K562 (cell line): ENCODE data around the gene STUM. TPM values are rescaled to one million over a fixed set of nuclear protein-coding genes. Genes with fewer than 3 reads are reported as not detected.

Source experiments
- ATAC-seq: fragments of 200-7000 bp; cut with Tn5 transposase; 3 replicates; pipeline ENCODE4 v1.9.1; 2020; ENCODE audit warnings: moderate library complexity
- BruUV-seq: library from RNA; stranded (reverse); fragments of 400-500 nt; replicated peaks from 2 replicates; lab custom pipeline; 2021; lab: Mats Ljungman, UMichigan
- CTCF ChIA-PET: fragments of 300-600 bp; formaldehyde crosslinking; extraction: SDS; loops from one replicate; lab custom pipeline; 2021; ENCODE audit warnings: low intra/inter-chr PET ratio; lab: Yijun Ruan, JAX
- POLR2A ChIA-PET: fragments of 300-600, 350-650 bp; sonication (Branson Sonifier 250); formaldehyde crosslinking; extraction: SDS; loops from one replicate; lab custom pipeline; 2021; ENCODE audit warnings: antibody characterized with exemption, inconsistent platforms; lab: Yijun Ruan, JAX
- DNase-seq, 4 experiments: peaks; one replicate each; pipeline versions ENCODE4 v3.0.0 to v3.0.0-alpha.2; 2011 to 2018; ENCODE audit warnings: low spot score in 3 of 4, mixed read lengths in 3 of 4; ENCODE audit errors: extremely low read depth in 1 of 4
- FAIRE-seq: peaks from 2 replicates; lab custom pipeline; 2011; peaks lifted over from hg19 to GRCh38; lab: Jason Lieb, UNC
- H2AFZ ChIP-seq: 2 replicates; pipeline ENCODE4 v1.6.0; 2011; ENCODE audit warnings: low read depth, low read length, control low read depth, inconsistent platforms
- H3K27ac ChIP-seq: fragments of 200-600 bp; 3 replicates; pipeline ENCODE4 v1.8.0; 2011; ENCODE audit warnings: low read depth, mild to moderate bottlenecking, control low read depth, inconsistent platforms, low read length, moderate library complexity, mixed read lengths; ENCODE audit errors: extremely low read depth
- H3K27me3 ChIP-seq, 2 experiments: fragments of 300-600 bp in 1 of 2; 2 replicates in 1 of 2; 3 replicates in 1 of 2; pipeline versions ENCODE4 v1.6.0 to v1.8.0; 2011; ENCODE audit warnings: inconsistent platforms in 2 of 2, low read length in 2 of 2, mild to moderate bottlenecking in 1 of 2, mixed read lengths in 1 of 2, moderate library complexity in 1 of 2; ENCODE audit not compliant: control insufficient read depth in 2 of 2, insufficient read depth in 2 of 2
- H3K36me3 ChIP-seq: fragments of 300-600 bp; 3 replicates; pipeline ENCODE4 v1.8.0; 2011; ENCODE audit warnings: mild to moderate bottlenecking, low read length, inconsistent platforms; ENCODE audit not compliant: control insufficient read depth, insufficient read depth
- H3K4me1 ChIP-seq, 2 experiments: fragments of 200-600 bp in 1 of 2; replicated peaks in 1 of 2; 2 replicates in 1 of 2; 3 replicates in 1 of 2; pipeline versions ENCODE4 v1.5.1 to v1.8.0; 2011; ENCODE audit warnings: inconsistent platforms in 2 of 2, low read length in 2 of 2, mild to moderate bottlenecking in 1 of 2, mixed read lengths in 1 of 2, moderate library complexity in 1 of 2; ENCODE audit not compliant: control insufficient read depth in 2 of 2, insufficient read depth in 2 of 2
- H3K4me2 ChIP-seq: 2 replicates; pipeline ENCODE4 v1.6.1; 2011; ENCODE audit warnings: low read length, control low read depth, inconsistent platforms, mixed read lengths; ENCODE audit not compliant: insufficient read depth
- H3K4me3 ChIP-seq: fragments of 200-600 bp; sonication (generic), shearing (Covaris generic); 2 replicates; pipeline ENCODE4 v1.5.1; 2016; ENCODE audit warnings: control low read depth, inconsistent platforms
- H3K79me2 ChIP-seq: fragments of 200-600 bp; 3 replicates; pipeline ENCODE4 v1.8.0; 2011; ENCODE audit warnings: low read length, inconsistent platforms; ENCODE audit not compliant: control insufficient read depth, insufficient read depth
- H3K9ac ChIP-seq, 2 experiments: 2 replicates each; pipeline versions ENCODE4 v1.6.0 to v1.6.1; 2011; ENCODE audit warnings: low read depth in 2 of 2, low read length in 2 of 2, control low read depth in 1 of 2, inconsistent platforms in 1 of 2, mild to moderate bottlenecking in 1 of 2, mixed read lengths in 1 of 2; ENCODE audit not compliant: insufficient read depth in 1 of 2
- H3K9me1 ChIP-seq: one replicate; pipeline ENCODE4 v1.6.0; 2011; ENCODE audit warnings: inconsistent platforms, mild to moderate bottlenecking, low read length, moderate library complexity; ENCODE audit not compliant: control insufficient read depth, insufficient read depth
- H3K9me3 ChIP-seq: replicated peaks from 2 replicates; pipeline ENCODE4 v1.5.1; 2011; ENCODE audit warnings: low read depth, low read length, inconsistent platforms; ENCODE audit not compliant: control insufficient read depth, insufficient read depth
- H4K20me1 ChIP-seq: replicated peaks from 2 replicates; pipeline ENCODE4 v1.6.1; 2011; ENCODE audit warnings: low read length, inconsistent platforms, mixed read lengths; ENCODE audit not compliant: control insufficient read depth, insufficient read depth
- ATF7 ChIP-seq: fragments of 450-650 bp; IDR thresholded peaks from 2 replicates; pipeline ENCODE4 v1.7.1; 2014; ENCODE audit warnings: mild to moderate bottlenecking, moderate library complexity
- GTF2F1 ChIP-seq: IDR thresholded peaks from 2 replicates; pipeline ENCODE4 v1.6.1; 2011; ENCODE audit warnings: low read depth, low read length, improper control_type of control experiment
- HDAC1 ChIP-seq, 2 experiments: fragments of 450-650 bp; IDR thresholded peaks; 2 replicates each; pipeline ENCODE4 v1.6.1; 2016 to 2017; ENCODE audit warnings: inconsistent platforms in 1 of 2, mild to moderate bottlenecking in 1 of 2, moderate library complexity in 1 of 2
- KLF6 ChIP-seq: fragments of 250-450 bp; sonication (Bioruptor Pico); IDR thresholded peaks from 2 replicates; pipeline ENCODE4 v1.4.0; 2020; ENCODE audit warnings: mild to moderate bottlenecking, moderate library complexity, borderline replicate concordance
- STAG1 ChIP-seq: sonication (generic); formaldehyde crosslinking; IDR thresholded peaks from 2 replicates; pipeline ENCODE4 v1.5.0; 2020; ENCODE audit warnings: missing genetic modification reagents, borderline replicate concordance
- ZNF24 ChIP-seq: fragments of 450-650 bp; IDR thresholded peaks from 2 replicates; pipeline ENCODE4 v1.6.1; 2016
- ZNF77 ChIP-seq: fragments of 250-450 bp; sonication (Bioruptor Pico); IDR thresholded peaks from 2 replicates; pipeline ENCODE4 v1.5.0; 2020
- WGBS: fragments of 100-300 bp; shearing (Covaris generic); methylation state at CpG from one replicate; pipeline ENCODE4 v1.1.6; 2016; ENCODE audit warnings: low coverage, mixed read lengths; ENCODE audit not compliant: insufficient coverage; ENCODE audit errors: missing lambda C conversion rate; 5-methylcytosine and 5-hydroxymethylcytosine counted together
- in situ Hi-C: fragments of 300-500 bp; cut with MboI; formaldehyde crosslinking; loops from 4 replicates; pipeline ENCODE4 v1.15.0; 2018; ENCODE audit warnings: inconsistent platforms, mixed read lengths
- intact Hi-C: fragments of 100-400 bp; cut with micrococcal nuclease; formaldehyde crosslinking; loops from 2 replicates; pipeline ENCODE4 v1.14.2; 2022
- polyA plus RNA-seq, 8 experiments: library from polyadenylated mRNA; depleted of rRNA in 4 of 8; stranded (reverse) in 5 of 8; unstranded in 3 of 8; fragments of >200 nt; fragmentation: Nextera tagmentation in 2 of 8; fragmentation: Illumina TruSeq in 1 of 8; extraction: Ambion mirVana in 2 of 8; extraction: Trizol in 1 of 8; gene quantifications; 2 replicates each; pipeline versions ENCODE4 v1.2.1 to v1.2.3, GENCODE V29; 2011 to 2014; ENCODE audit warnings: inconsistent platforms in 1 of 8, missing spikeins in 1 of 8
- total RNA-seq, 7 experiments: library from RNA; depleted of rRNA in 6 of 7; stranded (reverse); fragments of >200 nt in 6 of 7; fragmentation: Illumina TruSeq in 2 of 7; extraction: Trizol in 2 of 7; gene quantifications; 2 replicates each; pipeline versions ENCODE4 v1.2.1 to v1.2.3, GENCODE V29; 2011 to 2021; ENCODE audit warnings: low replicate concordance in 1 of 7
- TF ChIP-seq, protein P1 (sequence below): sonication (generic); formaldehyde crosslinking; IDR thresholded peaks from 2 replicates; pipeline ENCODE4 v1.9.0; 2022; ENCODE audit warnings: mild to moderate bottlenecking, missing genetic modification reagents
- TF ChIP-seq, protein P2 (sequence below), 3 experiments: IDR thresholded peaks in 2 of 3; conservative IDR thresholded peaks in 1 of 3; 2 replicates each; pipeline ENCODE4 v1.5.1; 2011 to 2012; ENCODE audit warnings: low read length in 3 of 3, mild to moderate bottlenecking in 3 of 3, control low read depth in 2 of 3, improper control_type of control experiment in 1 of 3, inconsistent platforms in 1 of 3, low read depth in 1 of 3, mixed read lengths in 1 of 3, moderate library complexity in 1 of 3; ENCODE audit not compliant: insufficient read depth in 2 of 3

The STUM gene
- total and polyA plus RNA-seq, 9 of the 15 experiments (the other 6 are each of a cell fraction or from before 2014, with no cell fraction given), result not detected

- ChIA-PET CTCF (no interaction called here), POLR2A (interaction anchor here (0.8 kb wide), 1 partner anchor 98 kb away, joined by 3 read pairs; no protein-coding TSS in a partner anchor)
- Histone ChIP-seq H3K36me3 (no peaks in the 10 kb centered on the region), H3K4me1 (no peaks in the 10 kb centered on the region), H3K79me2 (no peaks in the 10 kb centered on the region), H3K4me2 (no peak overlapping the region), H3K9me3 (peaks cover 2% of the 10 kb centered on the region), H2AFZ (no peak overlapping the region), H3K9ac (no peak overlapping the region), H3K27me3 (peaks cover 3 to 36% of the 10 kb centered on the region in 2 experiments; a peak in 3 of 5 replicates), H3K9me1 (no peaks in the 10 kb centered on the region), H3K4me3 (no peak overlapping the region), H3K27ac (no peak overlapping the region), H4K20me1 (no peaks in the 10 kb centered on the region)
- no peak for FAIRE-seq
- WGBS, result 0% methylated on average over 5 of the region's 5 CpGs
- in situ Hi-C loops (no loop called here), intact Hi-C loops (loop anchor here (5.0 kb wide), 1 partner anchor 432 kb away; no protein-coding TSS in a partner anchor)
- no peak for ATAC-seq
- DNase-seq, result no peak
- TF ChIP-seq KLF6 (CRISPR knock-in tag) (no peak), ZNF77 (CRISPR knock-in tag) (no peak), ATF7 (no peak), HDAC1 (IDR thresholded peaks at IDR 0.05) (no peak)
- BruUV-seq, result no TSS peak
These were observed 76.0 kb downstream of the STUM start for GRCh38 chr1:226624526-226624925.

DNA sequence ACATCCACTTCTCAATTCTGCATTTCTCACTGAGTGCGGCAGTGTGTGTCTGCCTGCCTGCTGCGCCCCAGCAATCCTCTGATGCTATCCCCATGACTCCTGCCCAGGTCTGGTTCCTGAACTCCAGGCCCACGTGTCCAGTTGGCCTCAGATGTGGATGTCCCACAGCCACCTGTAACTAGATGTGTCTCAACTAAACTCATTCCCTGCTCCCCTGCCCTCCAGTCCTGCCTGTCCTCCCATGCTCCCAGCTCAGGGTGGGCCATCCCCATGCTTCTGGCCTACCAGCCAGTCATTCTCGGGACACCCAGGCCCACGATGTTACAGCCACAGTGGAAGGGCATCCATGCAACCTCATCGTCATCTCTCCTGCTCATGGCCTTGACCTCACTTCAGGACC is 76.8 kb downstream of the STUM start:
- intact Hi-C loops, result no loop called here
- Histone ChIP-seq H3K9ac (no peak overlapping the region), H3K79me2 (no peaks in the 10 kb centered on the region), H3K4me1 (no peaks in the 10 kb centered on the region), H2AFZ (no peak overlapping the region), H3K9me1 (no peaks in the 10 kb centered on the region), H3K9me3 (peaks cover 2% of the 10 kb centered on the region; the same call in 1 of the 2 replicates), H3K4me2 (no peak overlapping the region), H3K27ac (no peak overlapping the region), H4K20me1 (0 out of 2 replicates have a peak, but pooled peaks cover 5% of the 10 kb centered on the region), H3K27me3 (peaks cover 3 to 43% of the 10 kb centered on the region in 2 experiments; a peak in 3 of 5 replicates), H3K4me3 (no peak overlapping the region), H3K36me3 (no peaks in the 10 kb centered on the region)
- ATAC-seq, result no peak
- ChIA-PET CTCF (interaction anchor here (0.5 kb wide), 1 partner anchor 171 kb away, joined by 3 read pairs; no protein-coding TSS in a partner anchor), POLR2A (interaction anchor here (0.6 kb wide), 1 partner anchor 359 kb away, joined by 3 read pairs; no protein-coding TSS in a partner anchor)
- WGBS, result 5% methylated on average over 6 of the region's 6 CpGs
- in situ Hi-C loops, result no loop called here
- DNase-seq, result no peak
- TF ChIP-seq, protein P1, sequence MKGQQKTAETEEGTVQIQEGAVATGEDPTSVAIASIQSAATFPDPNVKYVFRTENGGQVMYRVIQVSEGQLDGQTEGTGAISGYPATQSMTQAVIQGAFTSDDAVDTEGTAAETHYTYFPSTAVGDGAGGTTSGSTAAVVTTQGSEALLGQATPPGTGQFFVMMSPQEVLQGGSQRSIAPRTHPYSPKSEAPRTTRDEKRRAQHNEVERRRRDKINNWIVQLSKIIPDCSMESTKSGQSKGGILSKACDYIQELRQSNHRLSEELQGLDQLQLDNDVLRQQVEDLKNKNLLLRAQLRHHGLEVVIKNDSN, result 0 out of 2 replicates have a peak, but pooled peaks have one; percentile 15
- TF ChIP-seq GTF2F1 (no peak), STAG1 (0 out of 2 replicates have a peak, but pooled peaks have one; percentile 20), ZNF24 (no peak)
- TF ChIP-seq, protein P2, sequence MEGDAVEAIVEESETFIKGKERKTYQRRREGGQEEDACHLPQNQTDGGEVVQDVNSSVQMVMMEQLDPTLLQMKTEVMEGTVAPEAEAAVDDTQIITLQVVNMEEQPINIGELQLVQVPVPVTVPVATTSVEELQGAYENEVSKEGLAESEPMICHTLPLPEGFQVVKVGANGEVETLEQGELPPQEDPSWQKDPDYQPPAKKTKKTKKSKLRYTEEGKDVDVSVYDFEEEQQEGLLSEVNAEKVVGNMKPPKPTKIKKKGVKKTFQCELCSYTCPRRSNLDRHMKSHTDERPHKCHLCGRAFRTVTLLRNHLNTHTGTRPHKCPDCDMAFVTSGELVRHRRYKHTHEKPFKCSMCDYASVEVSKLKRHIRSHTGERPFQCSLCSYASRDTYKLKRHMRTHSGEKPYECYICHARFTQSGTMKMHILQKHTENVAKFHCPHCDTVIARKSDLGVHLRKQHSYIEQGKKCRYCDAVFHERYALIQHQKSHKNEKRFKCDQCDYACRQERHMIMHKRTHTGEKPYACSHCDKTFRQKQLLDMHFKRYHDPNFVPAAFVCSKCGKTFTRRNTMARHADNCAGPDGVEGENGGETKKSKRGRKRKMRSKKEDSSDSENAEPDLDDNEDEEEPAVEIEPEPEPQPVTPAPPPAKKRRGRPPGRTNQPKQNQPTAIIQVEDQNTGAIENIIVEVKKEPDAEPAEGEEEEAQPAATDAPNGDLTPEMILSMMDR (IDR thresholded peaks at IDR 0.05 in 2 of 3, conservative IDR thresholded peaks at IDR 0.05 in 1 of 3; ENCODE audit: insufficient read depth in 2 of 3, low read depth in 1 of 3, low read length in 3 of 3), result no peak
- no peak for FAIRE-seq
- no TSS peak for BruUV-seq
